Natural killer cell (primary cell): ENCODE results near the gene ACY1. TPM values are rescaled to one million over a fixed set of nuclear protein-coding genes. Genes with fewer than 3 reads are reported as not detected.
A peak's percentile ranks its signal among the peaks of the same experiment; 100 is the strongest.

Source experiments
- ATAC-seq, 3 donors: fragments of 150-1000 bp in 2 of 3; fragments of 200-7000 bp in 1 of 3; cut with Tn5 transposase; 1 replicate in 1 of 3; 2 replicates in 2 of 3; pipeline ENCODE4 v1.10.0; 2021; ENCODE audit warnings: mild to moderate bottlenecking in 2 of 3, moderate library complexity in 2 of 3
- DNase-seq, 2 donors: peaks; one replicate each; pipeline versions ENCODE4 v3.0.0 to v3.0.0-alpha.2; 2013 to 2021; ENCODE audit warnings: mixed read lengths in 1 of 2
- H3K27ac ChIP-seq: one replicate; pipeline ENCODE4 v1.5.1; 2013; ENCODE audit warnings: mild to moderate bottlenecking, low read length
- H3K27me3 ChIP-seq: one replicate; pipeline ENCODE4 v1.6.1; 2013; ENCODE audit warnings: low read length; ENCODE audit not compliant: control insufficient read depth, insufficient read depth
- H3K36me3 ChIP-seq: one replicate; pipeline ENCODE4 v1.6.1; 2013; ENCODE audit warnings: low read length; ENCODE audit not compliant: control insufficient read depth, insufficient read depth
- H3K4me1 ChIP-seq: one replicate; pipeline ENCODE4 v1.6.1; 2013; ENCODE audit warnings: low read length; ENCODE audit not compliant: control insufficient read depth, insufficient read depth
- H3K4me3 ChIP-seq: one replicate; pipeline ENCODE4 v1.5.1; 2013; ENCODE audit warnings: low read length
- H3K9me3 ChIP-seq: one replicate; pipeline ENCODE4 v1.6.1; 2013; ENCODE audit warnings: low read length; ENCODE audit not compliant: control insufficient read depth, insufficient read depth
- H3K27ac Mint-ChIP-seq, 2 donors: one replicate each; pipeline ENCODE4 v1.8.0; 2022; ENCODE audit warnings: mild to moderate bottlenecking in 2 of 2, mixed read lengths in 2 of 2, moderate library complexity in 1 of 2
- H3K27me3 Mint-ChIP-seq, 2 donors: one replicate each; pipeline ENCODE4 v1.8.0; 2022; ENCODE audit warnings: low read depth in 2 of 2, mixed read lengths in 2 of 2
- H3K36me3 Mint-ChIP-seq: one replicate; pipeline ENCODE4 v1.8.0; 2022; ENCODE audit warnings: mixed read lengths
- H3K4me1 Mint-ChIP-seq, 2 donors: one replicate each; pipeline ENCODE4 v1.8.0; 2022; ENCODE audit warnings: mixed read lengths in 2 of 2
- H3K4me3 Mint-ChIP-seq: one replicate; pipeline ENCODE4 v1.8.0; 2022; ENCODE audit warnings: mild to moderate bottlenecking, moderate library complexity, mixed read lengths
- H3K9me3 Mint-ChIP-seq, 2 donors: one replicate each; pipeline ENCODE4 v1.8.0; 2022; ENCODE audit warnings: mixed read lengths in 2 of 2
- WGBS: methylation state at CpG from one replicate; pipeline ENCODE4 v1.1.7; 2013; ENCODE audit warnings: missing lambda C conversion rate; ENCODE audit not compliant: insufficient coverage; 5-methylcytosine and 5-hydroxymethylcytosine counted together
- intact Hi-C: fragments of 100-400 bp; cut with micrococcal nuclease; formaldehyde crosslinking; loops from one replicate; pipeline ENCODE4 v1.14.2; 2022
- total RNA-seq, 4 donors: library from RNA; stranded (reverse); fragments of 120-200 nt in 1 of 4; gene quantifications; one replicate each; pipeline versions ENCODE4 v1.2.3 to v1.2.4, GENCODE V29; 2013 to 2022
- TF ChIP-seq, protein P1 (sequence below): fragments of 200-600 bp; IDR thresholded peaks from one replicate; pipeline ENCODE4 v1.8.0; 2022; ENCODE audit warnings: antibody characterized with exemption

Gene ACY1
- total RNA-seq, 3 donors from 2014 or later (not counting 1 experiment from before 2014, with no cell fraction given) = 8.4 to 19.5 (median 13.8) TPM

DNA sequence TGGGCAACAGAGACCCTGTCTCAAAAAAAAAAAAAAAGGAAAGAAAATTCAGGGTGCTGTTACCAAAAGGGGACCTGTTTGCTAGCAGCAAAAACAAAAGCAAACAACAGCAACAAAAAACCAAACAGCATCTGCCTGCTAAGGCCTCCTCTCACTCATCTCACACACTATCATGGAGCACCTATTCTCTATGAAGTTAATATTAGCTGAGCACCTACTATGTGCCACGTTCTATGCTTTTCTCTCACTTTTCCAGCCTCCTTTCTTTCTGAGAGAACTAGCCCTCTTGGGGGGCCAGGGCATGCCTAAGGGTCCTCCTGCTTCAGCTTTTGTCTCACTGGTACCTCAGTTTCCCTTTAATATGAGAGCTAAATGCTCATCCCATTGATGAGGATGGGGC is 28.6 kb upstream of the ACY1 start:
- ATAC-seq = no peak
- no peaks in the 10 kb centered on the region for H3K36me3 ChIP-seq

DNA sequence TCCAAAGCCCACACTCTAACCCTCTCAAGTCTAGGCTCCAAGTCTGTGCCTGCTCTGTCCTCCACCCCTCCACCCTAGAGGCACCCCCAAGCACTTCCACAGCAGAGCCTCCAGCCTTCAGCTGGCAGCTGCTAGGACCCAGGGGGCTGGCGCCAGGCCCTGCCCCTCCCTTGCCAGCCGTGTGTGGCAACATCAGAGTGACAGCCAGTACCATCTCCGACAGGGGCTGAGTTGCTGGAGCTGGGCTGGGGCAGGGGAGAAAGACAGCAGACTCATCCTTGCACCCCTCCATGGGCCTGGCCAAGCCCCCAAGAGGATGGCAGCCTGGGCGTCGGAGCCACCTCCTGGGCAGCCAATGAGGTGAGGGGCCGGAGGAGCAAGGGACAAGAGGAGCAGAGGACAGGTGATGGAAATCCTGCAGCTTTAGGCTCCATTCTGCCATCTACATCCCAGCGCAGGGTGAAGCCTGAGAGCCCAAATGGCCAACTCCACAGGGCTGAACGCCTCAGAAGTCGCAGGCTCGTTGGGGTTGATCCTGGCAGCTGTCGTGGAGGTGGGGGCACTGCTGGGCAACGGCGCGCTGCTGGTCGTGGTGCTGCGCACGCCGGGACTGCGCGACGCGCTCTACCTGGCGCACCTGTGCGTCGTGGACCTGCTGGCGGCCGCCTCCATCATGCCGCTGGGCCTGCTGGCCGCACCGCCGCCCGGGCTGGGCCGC is 28.0 kb upstream of the ACY1 start, which contains the start of gene GPR62:
Gene GPR62 (plus strand): TSS at position 207 of the 718 bp plus-strand sequence. CDS start 272 bp downstream, at position 479.
- no peaks in the 10 kb centered on the region for H3K9me3 Mint-ChIP-seq
- H3K9me3 ChIP-seq = no peaks in the 10 kb centered on the region
- no peak within 1 kb of the TSS for H3K4me3 ChIP-seq
- H3K4me1 Mint-ChIP-seq = peaks cover 0 to 14% of the 10 kb centered on the region in 2 donors
- no peaks in the 10 kb centered on the region for H3K36me3 ChIP-seq
- no peaks in the 10 kb centered on the region for H3K36me3 Mint-ChIP-seq
- peaks cover 15% of the 10 kb centered on the region for H3K4me1 ChIP-seq
- no peak within 1 kb of the TSS for H3K27ac ChIP-seq
- TF ChIP-seq, protein P1, sequence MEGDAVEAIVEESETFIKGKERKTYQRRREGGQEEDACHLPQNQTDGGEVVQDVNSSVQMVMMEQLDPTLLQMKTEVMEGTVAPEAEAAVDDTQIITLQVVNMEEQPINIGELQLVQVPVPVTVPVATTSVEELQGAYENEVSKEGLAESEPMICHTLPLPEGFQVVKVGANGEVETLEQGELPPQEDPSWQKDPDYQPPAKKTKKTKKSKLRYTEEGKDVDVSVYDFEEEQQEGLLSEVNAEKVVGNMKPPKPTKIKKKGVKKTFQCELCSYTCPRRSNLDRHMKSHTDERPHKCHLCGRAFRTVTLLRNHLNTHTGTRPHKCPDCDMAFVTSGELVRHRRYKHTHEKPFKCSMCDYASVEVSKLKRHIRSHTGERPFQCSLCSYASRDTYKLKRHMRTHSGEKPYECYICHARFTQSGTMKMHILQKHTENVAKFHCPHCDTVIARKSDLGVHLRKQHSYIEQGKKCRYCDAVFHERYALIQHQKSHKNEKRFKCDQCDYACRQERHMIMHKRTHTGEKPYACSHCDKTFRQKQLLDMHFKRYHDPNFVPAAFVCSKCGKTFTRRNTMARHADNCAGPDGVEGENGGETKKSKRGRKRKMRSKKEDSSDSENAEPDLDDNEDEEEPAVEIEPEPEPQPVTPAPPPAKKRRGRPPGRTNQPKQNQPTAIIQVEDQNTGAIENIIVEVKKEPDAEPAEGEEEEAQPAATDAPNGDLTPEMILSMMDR = no peak
- H3K27me3 Mint-ChIP-seq = peaks cover 25 to 36% of the 10 kb centered on the region in 2 donors
- WGBS = 49% methylated on average over 33 of the region's 33 CpGs
- no peak within 1 kb of the TSS for H3K4me3 Mint-ChIP-seq
- ATAC-seq (peak in 1 of 3 donors; percentile 4), DNase-seq (no peak)
- H3K27ac Mint-ChIP-seq = no peak within 1 kb of the TSS
- intact Hi-C loops = no loop called here
- H3K27me3 ChIP-seq = peaks cover 24% of the 10 kb centered on the region

More for the DNA sequence above, 28.6 kb upstream of the ACY1 start:
- Mint-ChIP-seq H3K27ac (no peak overlapping the region), H3K9me3 (no peaks in the 10 kb centered on the region), H3K27me3 (peaks cover 25 to 36% of the 10 kb centered on the region in 2 donors), H3K4me3 (no peak overlapping the region), H3K4me1 (peaks cover 0 to 14% of the 10 kb centered on the region in 2 donors), H3K36me3 (no peaks in the 10 kb centered on the region)
- TF ChIP-seq, protein P1 = no peak
- H3K27me3 ChIP-seq = peaks cover 24% of the 10 kb centered on the region
- intact Hi-C loops = no loop called here
- H3K4me1 ChIP-seq = peaks cover 15% of the 10 kb centered on the region
- DNase-seq = no peak
- 76% methylated on average over 1 of the region's 1 CpG for WGBS
- H3K9me3 ChIP-seq = no peaks in the 10 kb centered on the region
- no peak overlapping the region for H3K27ac ChIP-seq
- H3K4me3 ChIP-seq = no peak overlapping the region

- no peaks in the 10 kb centered on the region for H3K36me3 Mint-ChIP-seq
These were observed 27.2 kb upstream of the ACY1 start for GRCh38 chr3:51955893-51956770.

More at GRCh38 chr3:51955893-51956770, 27.2 kb upstream of the ACY1 start:
- Mint-ChIP-seq H3K4me3 (peak overlapping the region; percentile 47), H3K4me1 (peaks cover 0 to 14% of the 10 kb centered on the region in 2 donors), H3K27ac (no peak overlapping the region), H3K9me3 (no peaks in the 10 kb centered on the region), H3K27me3 (peaks cover 25 to 36% of the 10 kb centered on the region in 2 donors)
- Histone ChIP-seq H3K4me3 (no peak overlapping the region), H3K4me1 (peaks cover 15% of the 10 kb centered on the region), H3K27me3 (peaks cover 24% of the 10 kb centered on the region), H3K27ac (no peak overlapping the region), H3K9me3 (no peaks in the 10 kb centered on the region), H3K36me3 (no peaks in the 10 kb centered on the region)
- WGBS = 6% methylated on average over 97 of the region's 97 CpGs
- DNase-seq (peak; percentile 27 to 57), ATAC-seq (peak; percentile 73 to 83 (median 80))
- TF ChIP-seq, protein P1 = peak; percentile 47
- intact Hi-C loops = no loop called here
